SK-N-SH (cell line): Measurements from ENCODE around the gene SLC25A47. TPM values are rescaled to one million over a fixed set of nuclear protein-coding genes. Genes with fewer than 3 reads are reported as not detected.

Source experiments
- CTCF ChIA-PET: fragments of 300-600, 350-600 bp; formaldehyde crosslinking; extraction: SDS; loops from one replicate; lab custom pipeline; 2021; lab: Yijun Ruan, JAX
- POLR2A ChIA-PET: fragments of 350-600 bp; sonication (Branson Sonifier 250); formaldehyde crosslinking; extraction: SDS; loops from one replicate; lab custom pipeline; 2020; ENCODE audit warnings: antibody characterized with exemption, inconsistent platforms; lab: Yijun Ruan, JAX
- DNase-seq: peaks from one replicate; pipeline ENCODE4 v3.0.0; 2012
- H2AFZ ChIP-seq: fragments of 200-600 bp; sonication (generic); 2 replicates; pipeline ENCODE4 v1.8.1; 2016; ENCODE audit warnings: antibody characterized with exemption, mild to moderate bottlenecking, low read depth
- H3F3A ChIP-seq: fragments of 200-600 bp; sonication (generic); replicated peaks from 2 replicates; pipeline ENCODE3; 2016; ENCODE audit warnings: antibody characterized with exemption, mild to moderate bottlenecking; ENCODE audit not compliant: insufficient read depth
- H3K27ac ChIP-seq, 2 experiments: fragments of 200-500 bp in 1 of 2; fragments of 200-600 bp in 1 of 2; sonication (Bioruptor generic) in 1 of 2; sonication (generic), shearing (Covaris generic) in 1 of 2; 2 replicates each; pipeline versions ENCODE4 v1.5.1 to v1.6.1; 2014 to 2016; ENCODE audit warnings: low read depth in 2 of 2, inconsistent platforms in 1 of 2, low read length in 1 of 2, mild to moderate bottlenecking in 1 of 2, mixed read lengths in 1 of 2
- H3K27me3 ChIP-seq: fragments of 200-600 bp; sonication (generic), shearing (Covaris generic); 2 replicates; pipeline ENCODE4 v1.6.1; 2016; ENCODE audit warnings: mixed run types; ENCODE audit not compliant: insufficient read depth
- H3K36me3 ChIP-seq, 2 experiments: fragments of 200-500 bp in 1 of 2; fragments of 200-600 bp in 1 of 2; sonication (Bioruptor generic) in 1 of 2; sonication (generic) in 1 of 2; replicated peaks in 1 of 2; 2 replicates each; pipeline versions ENCODE3 to v1.5.1; 2014 to 2016; ENCODE audit warnings: low read length in 1 of 2, mild to moderate bottlenecking in 1 of 2; ENCODE audit not compliant: insufficient read depth in 2 of 2, control insufficient read depth in 1 of 2
- H3K4me1 ChIP-seq, 2 experiments: fragments of 200-500 bp in 1 of 2; fragments of 200-600 bp in 1 of 2; sonication (Bioruptor generic) in 1 of 2; sonication (generic), shearing (Covaris generic) in 1 of 2; 2 replicates each; pipeline versions ENCODE4 v1.5.1 to v1.6.1; 2014 to 2016; ENCODE audit warnings: low read depth in 1 of 2, low read length in 1 of 2, mixed run types in 1 of 2; ENCODE audit not compliant: insufficient read depth in 2 of 2, control insufficient read depth in 1 of 2
- H3K4me2 ChIP-seq: fragments of 200-600 bp; sonication (generic), shearing (Covaris generic); 2 replicates; pipeline ENCODE4 v1.6.1; 2017; ENCODE audit warnings: mixed run types
- H3K4me3 ChIP-seq, 2 experiments: fragments of 200-500 bp in 1 of 2; fragments of 200-600 bp in 1 of 2; sonication (Bioruptor generic) in 1 of 2; sonication (generic), shearing (Covaris generic) in 1 of 2; 2 replicates each; pipeline versions ENCODE4 v1.5.1 to v1.8.1; 2014 to 2016; ENCODE audit warnings: low read depth in 2 of 2, inconsistent platforms in 1 of 2, low read length in 1 of 2, mild to moderate bottlenecking in 1 of 2, mixed read lengths in 1 of 2, moderate library complexity in 1 of 2
- H3K79me2 ChIP-seq: fragments of 200-600 bp; sonication (generic); 2 replicates; pipeline ENCODE4 v1.8.1; 2017; ENCODE audit warnings: mild to moderate bottlenecking; ENCODE audit not compliant: insufficient read depth
- H3K9ac ChIP-seq: fragments of 200-600 bp; sonication (generic); 2 replicates; pipeline ENCODE4 v1.6.1; 2017; ENCODE audit warnings: mixed run types
- H3K9me2 ChIP-seq: fragments of 200-600 bp; sonication (generic); 2 replicates; pipeline ENCODE4 v1.6.1; 2017; ENCODE audit warnings: mixed run types
- H3K9me3 ChIP-seq: fragments of 200-600 bp; sonication (generic); 2 replicates; pipeline ENCODE4 v1.6.1; 2017; ENCODE audit warnings: mixed run types, mild to moderate bottlenecking, moderate library complexity
- H4K20me1 ChIP-seq: fragments of 200-600 bp; sonication (generic); 2 replicates; pipeline ENCODE4 v1.6.1; 2017; ENCODE audit warnings: mild to moderate bottlenecking, mixed run types; ENCODE audit not compliant: insufficient read depth
- GATA2 ChIP-seq: sonication (generic); formaldehyde crosslinking; IDR thresholded peaks from 2 replicates; pipeline ENCODE4 v1.5.0; 2020; ENCODE audit warnings: mild to moderate bottlenecking, missing genetic modification reagents
- MXI1 ChIP-seq: IDR thresholded peaks from 2 replicates; pipeline ENCODE4 v1.6.1; 2012; ENCODE audit warnings: mild to moderate bottlenecking, low read depth, low read length, improper control_type of control experiment
- RAD21 ChIP-seq: IDR thresholded peaks from 2 replicates; pipeline ENCODE4 v1.6.1; 2012; ENCODE audit warnings: mild to moderate bottlenecking, low read length
- RCOR1 ChIP-seq: fragments of 150-350 bp; IDR thresholded peaks from 2 replicates; pipeline ENCODE4 v1.6.1; 2017; ENCODE audit warnings: antibody characterized with exemption, low read length
- SMC3 ChIP-seq: IDR thresholded peaks from 2 replicates; pipeline ENCODE4 v1.6.1; 2012; ENCODE audit warnings: low read depth, low read length, improper control_type of control experiment
- WGBS: methylation state at CpG from one replicate; pipeline ENCODE4 v1.1.6; 2017; ENCODE audit warnings: low lambda C conversion rate; 5-methylcytosine and 5-hydroxymethylcytosine counted together
- polyA plus RNA-seq, 3 experiments: library from polyadenylated mRNA; depleted of rRNA; stranded (reverse); fragments of >200 nt; gene quantifications; 2 replicates each; pipeline ENCODE4 v1.2.3, GENCODE V29; 2012
- TF ChIP-seq, protein P1 (sequence below): fragments of 200-600 bp; sonication (generic); IDR thresholded peaks from 2 replicates; pipeline ENCODE4 v1.6.1; 2017; ENCODE audit warnings: antibody characterized with exemption, mild to moderate bottlenecking, moderate library complexity
- TF ChIP-seq, protein P2 (sequence below): IDR thresholded peaks from 2 replicates; pipeline ENCODE4; 2012

SLC25A47 gene
- polyA plus RNA-seq, 1 of the 3 experiments (the other 2 are of a cell fraction) = not detected

DNA sequence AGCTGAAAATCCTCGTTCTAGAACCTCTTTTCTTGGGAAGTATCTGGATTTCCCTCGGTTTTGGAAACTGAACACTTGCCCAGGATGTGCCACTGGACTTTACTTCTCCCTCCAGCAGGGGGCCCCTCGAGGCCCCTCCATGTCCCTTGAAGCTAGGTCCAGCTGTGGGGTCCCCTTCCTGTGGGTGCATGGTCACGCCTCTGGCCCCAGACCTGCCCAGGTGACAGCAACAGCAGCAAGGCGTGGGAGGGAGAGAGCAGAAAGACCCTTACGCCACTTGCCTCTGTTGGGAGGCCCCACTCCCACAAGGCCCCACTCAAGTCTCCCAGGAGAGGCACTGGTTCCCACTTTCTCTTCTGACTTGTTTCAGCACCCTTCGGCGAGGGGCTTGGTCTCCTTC lies 20.0 kb upstream of the SLC25A47 start:
- CTCF ChIA-PET = interaction anchor here (0.8 to 4.0 kb wide), 15 partner anchors 8 to 110 kb away, joined by 3 to 31 read pairs (median 5); a partner anchor contains a TSS
- Histone ChIP-seq H3K4me3 (no peak overlapping the region), H3K4me2 (no peak overlapping the region), H3K9me3 (no peaks in the 10 kb centered on the region)
- DNase-seq = peak; percentile 72
- WGBS = 65% methylated on average over 8 of the region's 8 CpGs
- TF ChIP-seq, protein P1, sequence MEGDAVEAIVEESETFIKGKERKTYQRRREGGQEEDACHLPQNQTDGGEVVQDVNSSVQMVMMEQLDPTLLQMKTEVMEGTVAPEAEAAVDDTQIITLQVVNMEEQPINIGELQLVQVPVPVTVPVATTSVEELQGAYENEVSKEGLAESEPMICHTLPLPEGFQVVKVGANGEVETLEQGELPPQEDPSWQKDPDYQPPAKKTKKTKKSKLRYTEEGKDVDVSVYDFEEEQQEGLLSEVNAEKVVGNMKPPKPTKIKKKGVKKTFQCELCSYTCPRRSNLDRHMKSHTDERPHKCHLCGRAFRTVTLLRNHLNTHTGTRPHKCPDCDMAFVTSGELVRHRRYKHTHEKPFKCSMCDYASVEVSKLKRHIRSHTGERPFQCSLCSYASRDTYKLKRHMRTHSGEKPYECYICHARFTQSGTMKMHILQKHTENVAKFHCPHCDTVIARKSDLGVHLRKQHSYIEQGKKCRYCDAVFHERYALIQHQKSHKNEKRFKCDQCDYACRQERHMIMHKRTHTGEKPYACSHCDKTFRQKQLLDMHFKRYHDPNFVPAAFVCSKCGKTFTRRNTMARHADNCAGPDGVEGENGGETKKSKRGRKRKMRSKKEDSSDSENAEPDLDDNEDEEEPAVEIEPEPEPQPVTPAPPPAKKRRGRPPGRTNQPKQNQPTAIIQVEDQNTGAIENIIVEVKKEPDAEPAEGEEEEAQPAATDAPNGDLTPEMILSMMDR = peak; percentile 73
- TF ChIP-seq RAD21 (peak; percentile 54), SMC3 (peak; percentile 26; the same call in 1 of the 2 replicates), GATA2 (CRISPR knock-in tag) (no peak)
- TF ChIP-seq, all 33 proteins: peak for 3
- POLR2A ChIA-PET = no interaction called here
- H3F3A ChIP-seq = peaks cover 2% of the 10 kb centered on the region
- H3K27ac ChIP-seq = peak overlapping the region in 1 of 2 experiments; percentile 14; a peak in 1 of 4 replicates
- H4K20me1 ChIP-seq = peaks cover 37% of the 10 kb centered on the region
- H3K79me2 ChIP-seq = peaks cover 63% of the 10 kb centered on the region
- peaks cover 0 to 2% of the 10 kb centered on the region in 2 experiments for H3K36me3 ChIP-seq
- peaks cover 0 to 27% of the 10 kb centered on the region in 2 experiments; a peak in 2 of 4 replicates for H3K4me1 ChIP-seq
- H3K9me2 ChIP-seq = no peaks in the 10 kb centered on the region
- no peak overlapping the region for H2AFZ ChIP-seq
- no peaks in the 10 kb centered on the region for H3K27me3 ChIP-seq
- no peak overlapping the region for H3K9ac ChIP-seq

DNA sequence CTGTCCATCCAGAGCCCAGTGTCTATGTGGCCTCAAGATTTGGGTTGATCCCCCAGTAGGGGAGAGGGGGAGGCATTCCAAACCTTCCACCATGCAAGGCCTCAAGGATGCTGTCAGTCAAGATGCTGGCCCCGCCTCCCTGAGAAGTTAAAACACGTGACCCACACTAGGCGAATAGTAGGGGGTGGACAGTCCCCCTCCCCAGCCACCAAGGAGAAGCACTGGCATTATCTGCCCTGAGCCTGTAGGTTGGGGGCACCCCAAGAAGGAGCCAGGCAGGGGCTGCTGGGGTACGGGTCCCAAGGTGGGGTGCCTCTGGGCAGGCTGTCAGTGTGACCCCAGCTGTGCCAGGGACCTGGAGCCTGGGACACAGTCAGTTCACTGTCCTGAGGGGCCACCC lies 19.2 kb upstream of the SLC25A47 start:
- peaks cover 63% of the 10 kb centered on the region for H3K79me2 ChIP-seq
- no peak for TF ChIP-seq RCOR1
- TF ChIP-seq, protein P2, sequence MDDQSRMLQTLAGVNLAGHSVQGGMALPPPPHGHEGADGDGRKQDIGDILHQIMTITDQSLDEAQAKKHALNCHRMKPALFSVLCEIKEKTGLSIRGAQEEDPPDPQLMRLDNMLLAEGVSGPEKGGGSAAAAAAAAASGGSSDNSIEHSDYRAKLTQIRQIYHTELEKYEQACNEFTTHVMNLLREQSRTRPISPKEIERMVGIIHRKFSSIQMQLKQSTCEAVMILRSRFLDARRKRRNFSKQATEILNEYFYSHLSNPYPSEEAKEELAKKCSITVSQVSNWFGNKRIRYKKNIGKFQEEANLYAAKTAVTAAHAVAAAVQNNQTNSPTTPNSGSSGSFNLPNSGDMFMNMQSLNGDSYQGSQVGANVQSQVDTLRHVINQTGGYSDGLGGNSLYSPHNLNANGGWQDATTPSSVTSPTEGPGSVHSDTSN = peak; percentile 52
- H3K27me3 ChIP-seq = no peaks in the 10 kb centered on the region
- H3K9ac ChIP-seq = no peak overlapping the region
- peaks cover 37% of the 10 kb centered on the region for H4K20me1 ChIP-seq
- no peaks in the 10 kb centered on the region for H3K9me2 ChIP-seq
- H3K4me3 ChIP-seq = no peak overlapping the region
- H3K4me2 ChIP-seq = peak overlapping the region; percentile 99; the same call in 1 of the 2 replicates
- H3K4me1 ChIP-seq = peaks cover 0 to 28% of the 10 kb centered on the region in 2 experiments; a peak in 2 of 4 replicates
- WGBS = 98% methylated on average over 4 of the region's 4 CpGs
- H3K27ac ChIP-seq = no peak overlapping the region
- ChIA-PET CTCF (interaction anchor here (1.1 to 4.0 kb wide), 8 partner anchors 9 to 74 kb away, joined by 3 to 31 read pairs (median 10); no protein-coding TSS in a partner anchor), POLR2A (no interaction called here)
- H3K9me3 ChIP-seq = no peaks in the 10 kb centered on the region
- DNase-seq = no peak
- peaks cover 2% of the 10 kb centered on the region for H3F3A ChIP-seq
- H3K36me3 ChIP-seq = peaks cover 0 to under 1% of the 10 kb centered on the region in 2 experiments
- no peak overlapping the region for H2AFZ ChIP-seq

DNA sequence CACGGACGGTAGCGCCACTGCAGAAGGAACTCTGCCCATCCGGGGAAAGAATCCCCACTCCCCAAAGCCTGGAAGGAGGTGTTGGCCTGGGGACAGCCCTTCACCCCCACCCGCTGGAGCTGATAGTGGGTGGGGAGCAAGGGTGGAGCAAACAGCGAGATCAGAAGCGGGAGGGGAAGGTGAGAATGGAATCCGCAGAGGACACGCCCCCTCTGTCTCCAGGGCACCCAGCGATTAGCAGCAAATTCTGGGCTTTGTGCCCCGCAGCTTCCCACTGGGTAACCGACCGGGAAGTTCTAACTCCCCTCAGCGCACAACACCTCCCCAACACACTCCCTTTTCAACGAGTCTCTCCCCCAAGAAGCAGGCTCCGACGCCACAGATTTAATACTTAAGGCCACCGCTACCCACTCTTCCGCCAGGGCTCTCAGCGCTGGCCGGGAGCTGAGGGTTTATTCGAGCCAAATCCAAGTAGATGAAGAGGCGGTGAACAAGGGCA lies 18.3 kb upstream of the SLC25A47 start:
- Histone ChIP-seq H3K9me2 (no peaks in the 10 kb centered on the region), H3K79me2 (peaks cover 56% of the 10 kb centered on the region), H3K4me3 (peak overlapping the region; percentile 87 to 90), H4K20me1 (peaks cover 31% of the 10 kb centered on the region), H3F3A (peaks cover 2% of the 10 kb centered on the region), H3K4me1 (peaks cover 0 to 28% of the 10 kb centered on the region in 2 experiments; a peak in 2 of 4 replicates), H2AFZ (no peak overlapping the region), H3K9ac (peak overlapping the region; percentile 52; the same call in 1 of the 2 replicates), H3K27ac (peak overlapping the region in 1 of 2 experiments; percentile 51; a peak in 2 of 4 replicates), H3K27me3 (no peaks in the 10 kb centered on the region), H3K9me3 (no peaks in the 10 kb centered on the region), H3K36me3 (no peaks in the 10 kb centered on the region), H3K4me2 (peak overlapping the region; percentile 99)
- CTCF ChIA-PET = interaction anchor here (1.1 to 4.0 kb wide), 5 partner anchors 10 to 79 kb away, joined by 3 to 31 read pairs (median 10); no protein-coding TSS in a partner anchor
- WGBS = 19% methylated on average over 21 of the region's 23 CpGs
- no peak for DNase-seq
- POLR2A ChIA-PET = interaction anchor here (1.1 kb wide), 1 partner anchor 595 kb away, joined by 3 read pairs; no protein-coding TSS in a partner anchor
- TF ChIP-seq, protein P1 = no peak
- 0 out of 2 replicates have a peak, but pooled peaks have one; percentile 2 for TF ChIP-seq MXI1
- TF ChIP-seq, all 33 proteins: peak for 1
